ENCODE data around the gene GRID1.
A peak's percentile ranks its signal among the peaks of the same experiment; 100 is the strongest.

Gene GRID1

GRCh38 chr10:86001521-86001920 is 365.1 kb downstream of the GRID1 start:
- TF ChIP-seq JUND (IDR thresholded peaks at IDR 0.05; ENCODE audit: low read depth) = no peak
- no peak for DNase-seq (ENCODE audit: low read depth in 1 of 2, low spot score in 1 of 2)
- in situ Hi-C loops (cut with HindIII; ENCODE audit: low pct_unique_long_range_greater_than_20kb, low sequenced_read_pairs) = no loop called here

GRCh38 chr10:85997544-85997943 is 369.1 kb downstream of the GRID1 start:
- TF ChIP-seq JUND (IDR thresholded peaks at IDR 0.05; ENCODE audit: low read depth) = no peak
- DNase-seq (ENCODE audit: low read depth in 1 of 2, low spot score in 1 of 2) = no peak
- in situ Hi-C loops (cut with HindIII; ENCODE audit: low pct_unique_long_range_greater_than_20kb, low sequenced_read_pairs) = no loop called here

GRCh38 chr10:85995791-85996190 is 370.8 kb downstream of the GRID1 start:
- DNase-seq (ENCODE audit: low read depth in 1 of 2, low spot score in 1 of 2) = peak; percentile 37 to 56

GRCh38 chr10:85993840-85994507 is 372.6 kb downstream of the GRID1 start:
- in situ Hi-C loops (cut with HindIII; ENCODE audit: low pct_unique_long_range_greater_than_20kb, low sequenced_read_pairs) = no loop called here
- no peak for DNase-seq (ENCODE audit: low read depth in 1 of 2, low spot score in 1 of 2)
- no peak for TF ChIP-seq JUND (IDR thresholded peaks at IDR 0.05; ENCODE audit: low read depth)

More at GRCh38 chr10:85995791-85996190, 370.8 kb downstream of the GRID1 start:
- no peak for TF ChIP-seq JUND (IDR thresholded peaks at IDR 0.05; ENCODE audit: low read depth)
- in situ Hi-C loops (cut with HindIII; ENCODE audit: low pct_unique_long_range_greater_than_20kb, low sequenced_read_pairs) = no loop called here

GRCh38 chr10:85993140-85993539 is 373.5 kb downstream of the GRID1 start:
- no peak for DNase-seq (ENCODE audit: low read depth in 1 of 2, low spot score in 1 of 2)
- no peak for TF ChIP-seq JUND (IDR thresholded peaks at IDR 0.05; ENCODE audit: low read depth)
- in situ Hi-C loops (cut with HindIII; ENCODE audit: low pct_unique_long_range_greater_than_20kb, low sequenced_read_pairs) = no loop called here

- in situ Hi-C loops (cut with HindIII; ENCODE audit: low pct_unique_long_range_greater_than_20kb, low sequenced_read_pairs) = no loop called here
- TF ChIP-seq JUND (IDR thresholded peaks at IDR 0.05; ENCODE audit: low read depth) = no peak
Measured at GRCh38 chr10:85992324-85992723, 374.3 kb downstream of the GRID1 start.

GRCh38 chr10:85986777-85987176 is 379.8 kb downstream of the GRID1 start:
- DNase-seq (ENCODE audit: low read depth in 1 of 2, low spot score in 1 of 2) = no peak
- in situ Hi-C loops (cut with HindIII; ENCODE audit: low pct_unique_long_range_greater_than_20kb, low sequenced_read_pairs) = no loop called here
- TF ChIP-seq JUND (IDR thresholded peaks at IDR 0.05; ENCODE audit: low read depth) = no peak

More at GRCh38 chr10:85992324-85992723, 374.3 kb downstream of the GRID1 start:
- no peak for DNase-seq (ENCODE audit: low read depth in 1 of 2, low spot score in 1 of 2)

- no peak for DNase-seq (ENCODE audit: low read depth in 1 of 2, low spot score in 1 of 2)
- in situ Hi-C loops (cut with HindIII; ENCODE audit: low pct_unique_long_range_greater_than_20kb, low sequenced_read_pairs) = no loop called here
- no peak for TF ChIP-seq JUND (IDR thresholded peaks at IDR 0.05; ENCODE audit: low read depth)
Measured at GRCh38 chr10:85983051-85983450, 383.5 kb downstream of the GRID1 start.

- in situ Hi-C loops (cut with HindIII; ENCODE audit: low pct_unique_long_range_greater_than_20kb, low sequenced_read_pairs) = no loop called here
Measured at GRCh38 chr10:85979598-85979997, 387.0 kb downstream of the GRID1 start.

GRCh38 chr10:85978566-85979358 is 387.8 kb downstream of the GRID1 start:
- TF ChIP-seq JUND (IDR thresholded peaks at IDR 0.05; ENCODE audit: low read depth) = no peak
- in situ Hi-C loops (cut with HindIII; ENCODE audit: low pct_unique_long_range_greater_than_20kb, low sequenced_read_pairs) = no loop called here
- DNase-seq (ENCODE audit: low read depth in 1 of 2, low spot score in 1 of 2) = no peak

More at GRCh38 chr10:85979598-85979997, 387.0 kb downstream of the GRID1 start:
- no peak for DNase-seq (ENCODE audit: low read depth in 1 of 2, low spot score in 1 of 2)
- no peak for TF ChIP-seq JUND (IDR thresholded peaks at IDR 0.05; ENCODE audit: low read depth)

GRCh38 chr10:85977642-85978041 is 389.0 kb downstream of the GRID1 start:
- DNase-seq (ENCODE audit: low read depth in 1 of 2, low spot score in 1 of 2) = no peak
- no peak for TF ChIP-seq JUND (IDR thresholded peaks at IDR 0.05; ENCODE audit: low read depth)
- in situ Hi-C loops (cut with HindIII; ENCODE audit: low pct_unique_long_range_greater_than_20kb, low sequenced_read_pairs) = no loop called here

GRCh38 chr10:85976267-85976793 is 390.3 kb downstream of the GRID1 start:
- in situ Hi-C loops (cut with HindIII; ENCODE audit: low pct_unique_long_range_greater_than_20kb, low sequenced_read_pairs) = no loop called here
- no peak for TF ChIP-seq JUND (IDR thresholded peaks at IDR 0.05; ENCODE audit: low read depth)
- DNase-seq (ENCODE audit: low read depth in 1 of 2, low spot score in 1 of 2) = no peak

- DNase-seq (ENCODE audit: low read depth in 1 of 2, low spot score in 1 of 2) = no peak
- TF ChIP-seq JUND (IDR thresholded peaks at IDR 0.05; ENCODE audit: low read depth) = no peak
- in situ Hi-C loops (cut with HindIII; ENCODE audit: low pct_unique_long_range_greater_than_20kb, low sequenced_read_pairs) = no loop called here
Measured at GRCh38 chr10:85971494-85971893, 395.1 kb downstream of the GRID1 start.
